Choroid plexus epithelial cell (primary cell): ENCODE data around the gene CNTN5.
A peak's percentile ranks its signal among the peaks of the same experiment; 100 is the strongest.

Experiments
- DNase-seq: peaks from one replicate; pipeline ENCODE4 v3.0.0-alpha.2; 2010; ENCODE audit warnings: low read depth
- H3K4me3 ChIP-seq: 2 replicates; pipeline ENCODE4 v1.5.1; 2011; ENCODE audit warnings: low read depth, mild to moderate bottlenecking, control low read depth, low read length, moderate library complexity
- TF ChIP-seq, protein P1 (sequence below): conservative IDR thresholded peaks from 2 replicates; pipeline ENCODE4 v1.5.1; 2011; ENCODE audit warnings: low read depth, mild to moderate bottlenecking, control low read depth, inconsistent platforms, low read length, moderate library complexity

The CNTN5 gene

DNA sequence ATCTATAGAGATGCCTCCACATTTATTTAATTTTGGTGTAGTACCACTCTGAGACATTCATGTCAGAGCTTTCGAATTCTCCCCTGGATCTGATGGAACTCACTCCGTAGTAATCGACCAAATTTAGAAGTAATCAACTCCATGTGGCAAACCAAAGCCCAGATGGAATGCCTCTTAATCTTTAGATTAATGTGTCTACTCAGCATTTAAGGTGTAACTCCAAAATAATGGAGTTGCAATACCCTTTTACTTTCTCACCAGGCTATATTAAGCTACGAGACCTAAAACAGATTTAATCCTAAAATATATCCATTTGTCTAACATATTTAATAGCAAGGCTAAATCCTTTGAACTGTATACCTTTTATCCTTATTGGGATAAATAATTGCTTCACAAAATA lies 473.3 kb downstream of the CNTN5 start:
- no peak for DNase-seq
- TF ChIP-seq, protein P1, sequence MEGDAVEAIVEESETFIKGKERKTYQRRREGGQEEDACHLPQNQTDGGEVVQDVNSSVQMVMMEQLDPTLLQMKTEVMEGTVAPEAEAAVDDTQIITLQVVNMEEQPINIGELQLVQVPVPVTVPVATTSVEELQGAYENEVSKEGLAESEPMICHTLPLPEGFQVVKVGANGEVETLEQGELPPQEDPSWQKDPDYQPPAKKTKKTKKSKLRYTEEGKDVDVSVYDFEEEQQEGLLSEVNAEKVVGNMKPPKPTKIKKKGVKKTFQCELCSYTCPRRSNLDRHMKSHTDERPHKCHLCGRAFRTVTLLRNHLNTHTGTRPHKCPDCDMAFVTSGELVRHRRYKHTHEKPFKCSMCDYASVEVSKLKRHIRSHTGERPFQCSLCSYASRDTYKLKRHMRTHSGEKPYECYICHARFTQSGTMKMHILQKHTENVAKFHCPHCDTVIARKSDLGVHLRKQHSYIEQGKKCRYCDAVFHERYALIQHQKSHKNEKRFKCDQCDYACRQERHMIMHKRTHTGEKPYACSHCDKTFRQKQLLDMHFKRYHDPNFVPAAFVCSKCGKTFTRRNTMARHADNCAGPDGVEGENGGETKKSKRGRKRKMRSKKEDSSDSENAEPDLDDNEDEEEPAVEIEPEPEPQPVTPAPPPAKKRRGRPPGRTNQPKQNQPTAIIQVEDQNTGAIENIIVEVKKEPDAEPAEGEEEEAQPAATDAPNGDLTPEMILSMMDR: no peak
- H3K4me3 ChIP-seq: no peak overlapping the region

DNA sequence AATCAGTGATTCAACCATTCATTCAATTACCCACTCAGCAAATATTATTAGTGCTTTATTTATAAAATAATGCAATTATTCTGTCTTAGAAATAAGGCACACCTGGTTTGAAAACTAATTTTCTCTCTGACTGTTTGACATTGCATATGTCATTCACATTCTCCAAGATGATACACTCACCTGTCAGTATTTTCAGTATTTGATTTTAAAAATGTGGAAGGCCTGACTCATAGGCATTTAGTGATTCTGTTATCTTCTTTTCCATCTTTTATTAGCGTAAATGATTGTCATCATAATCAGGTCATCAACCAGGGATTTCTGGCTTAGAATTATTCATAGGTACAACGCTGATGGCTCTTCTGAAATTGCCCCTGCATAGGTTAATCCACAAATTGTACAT lies 480.9 kb downstream of the CNTN5 start:
- TF ChIP-seq, protein P1: no peak
- no peak overlapping the region for H3K4me3 ChIP-seq
- DNase-seq: no peak

DNA sequence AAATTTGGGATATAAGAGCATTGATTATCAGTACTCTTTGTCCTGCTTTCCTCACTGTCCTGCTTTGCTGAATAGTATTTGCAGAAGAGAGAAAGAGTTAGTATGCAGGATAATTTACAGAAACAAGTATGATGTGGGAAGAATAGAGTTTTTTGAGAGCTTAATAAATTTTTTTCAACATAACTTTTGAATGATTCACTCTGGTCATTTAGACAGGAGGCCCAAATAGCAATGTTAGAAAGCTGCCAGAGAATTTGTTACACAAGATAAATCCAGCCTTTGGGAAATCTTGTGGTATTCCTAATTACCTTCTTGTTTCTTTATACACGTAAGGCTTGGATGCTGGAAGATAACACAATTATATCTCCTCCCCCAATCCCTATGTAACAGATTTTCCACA lies 484.6 kb downstream of the CNTN5 start:
- peak; percentile 74 for DNase-seq
- H3K4me3 ChIP-seq: no peak overlapping the region
- TF ChIP-seq, protein P1: no peak

DNA sequence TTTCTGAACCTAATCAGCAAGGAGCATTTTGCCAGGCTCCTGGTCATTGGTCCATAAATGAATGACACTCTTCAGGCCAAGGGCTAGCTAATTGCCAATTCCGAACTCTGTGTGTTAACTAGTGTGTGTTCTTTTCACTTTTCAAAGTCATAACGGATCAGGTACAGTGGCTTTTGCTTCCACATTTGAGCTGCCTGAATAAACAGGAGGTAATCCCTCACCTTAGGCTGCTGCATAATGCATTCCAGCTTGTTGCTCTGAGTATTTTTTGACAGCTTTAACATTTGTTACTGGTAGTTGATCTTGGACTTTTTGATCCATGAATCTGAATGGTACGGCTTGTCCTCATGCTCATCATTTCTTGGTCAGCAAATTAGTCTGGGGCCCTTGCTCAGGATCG lies 485.1 kb downstream of the CNTN5 start:
- DNase-seq: no peak

DNA sequence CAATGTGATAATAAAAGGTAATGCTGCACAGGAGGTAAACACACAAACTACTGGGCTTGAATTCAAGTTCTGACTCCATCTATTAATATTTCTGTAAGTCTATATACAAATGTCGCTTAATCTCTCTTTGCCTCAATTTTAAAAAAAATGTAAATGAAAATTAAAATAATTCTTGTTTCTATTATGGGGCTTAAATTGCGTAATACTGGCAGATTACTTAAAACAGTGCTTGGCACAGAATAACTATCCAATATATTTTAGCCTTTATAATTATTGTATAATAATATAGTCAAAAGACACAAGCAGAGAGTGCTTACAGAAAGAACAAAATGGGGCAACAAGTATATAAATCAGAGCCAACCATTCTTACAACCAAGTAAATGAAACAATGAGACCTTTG lies 489.1 kb downstream of the CNTN5 start:
- TF ChIP-seq, protein P1: no peak
- no peak for DNase-seq
- no peak overlapping the region for H3K4me3 ChIP-seq

More for the DNA sequence above, 485.1 kb downstream of the CNTN5 start:
- TF ChIP-seq, protein P1: no peak
- H3K4me3 ChIP-seq: no peak overlapping the region

DNA sequence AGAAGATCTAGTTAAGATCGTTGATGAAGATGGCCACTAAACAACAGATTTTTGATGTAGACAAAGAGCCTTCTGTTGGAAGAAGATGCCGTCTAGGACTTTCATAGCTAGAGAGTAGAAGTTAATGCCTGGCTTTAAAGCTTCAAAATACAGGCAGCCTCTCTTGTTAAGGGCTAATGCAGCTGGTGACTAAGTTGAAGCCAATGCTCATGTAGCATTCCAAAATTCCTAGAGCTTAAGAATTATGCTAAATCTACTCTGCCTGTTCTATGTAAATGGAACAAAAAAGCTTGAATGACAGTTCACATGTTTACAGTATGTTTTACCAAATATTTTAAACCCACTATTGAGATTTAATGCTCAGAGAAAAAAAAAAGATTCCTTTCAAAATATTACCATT lies 492.6 kb downstream of the CNTN5 start:
- TF ChIP-seq, protein P1: no peak
- no peak overlapping the region for H3K4me3 ChIP-seq
- no peak for DNase-seq

DNA sequence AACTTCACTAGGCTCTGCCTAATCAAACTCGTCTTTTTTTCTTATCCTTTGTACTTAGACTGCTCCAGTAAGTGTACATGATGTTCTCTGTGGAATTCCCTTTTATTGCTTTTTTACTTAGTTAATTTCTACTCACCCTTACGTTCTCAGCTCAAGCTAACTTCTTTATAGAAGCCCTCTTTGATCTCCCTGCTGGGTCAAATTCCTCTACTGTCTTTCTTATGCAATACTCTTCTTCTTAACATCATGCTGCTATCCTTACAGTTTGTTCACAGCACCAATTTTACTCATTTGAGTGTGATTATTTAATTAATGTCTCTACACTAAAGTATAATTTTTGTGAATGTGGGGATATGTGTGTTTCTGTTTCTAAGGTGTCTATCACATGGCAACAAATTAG lies 498.3 kb downstream of the CNTN5 start:
- DNase-seq: peak; percentile 74
- TF ChIP-seq, protein P1: no peak
- H3K4me3 ChIP-seq: no peak overlapping the region
